ENCODE measurements around the gene ATP6V0D1.
"Not testable (repeated sequence)": the region's sequence is repeated elsewhere in the genome, so short reads cannot be mapped to it uniquely, and the experiment has no call there.

ATP6V0D1 gene

GRCh38 chr16:67480833-67481560 is at the start of gene ATP6V0D1:
Gene ATP6V0D1 (minus strand): TSS chr16:67481157. CDS start chr16:67481086, 71 bp downstream.
- peak; percentile 77 for DNase-seq

GRCh38 chr16:67530013-67530939 is 49.3 kb upstream of the ATP6V0D1 start:
- DNase-seq = no peak

GRCh38 chr16:67529582-67530012 is 48.6 kb upstream of the ATP6V0D1 start:
- no peak for DNase-seq

- no peak for DNase-seq
Observed at GRCh38 chr16:67528870-67529581, 48.1 kb upstream of the ATP6V0D1 start.

GRCh38 chr16:67528222-67528869 is 47.4 kb upstream of the ATP6V0D1 start, which contains the start of gene RIPOR1:
Gene RIPOR1 (plus strand): TSS chr16:67528829. CDS start chr16:67538447, 9,618 bp downstream.
- no peak for DNase-seq

GRCh38 chr16:67526149-67526791 is 45.3 kb upstream of the ATP6V0D1 start:
- no peak for DNase-seq

- DNase-seq = no peak
Observed at GRCh38 chr16:67525176-67525860, 44.4 kb upstream of the ATP6V0D1 start.

- DNase-seq = peak; percentile 61
Observed at GRCh38 chr16:67521095-67521804, 40.3 kb upstream of the ATP6V0D1 start.

GRCh38 chr16:67519242-67519641 is 38.3 kb upstream of the ATP6V0D1 start:
- no peak for DNase-seq

GRCh38 chr16:67518676-67519075 is 37.7 kb upstream of the ATP6V0D1 start:
- DNase-seq = no peak

- no peak for DNase-seq
Observed at GRCh38 chr16:67517661-67518423, 36.9 kb upstream of the ATP6V0D1 start.

- DNase-seq = no peak
Observed at GRCh38 chr16:67517155-67517445, 36.1 kb upstream of the ATP6V0D1 start.

- DNase-seq = no peak
Observed at GRCh38 chr16:67516296-67517154, 35.6 kb upstream of the ATP6V0D1 start.

GRCh38 chr16:67514382-67514828 is 33.4 kb upstream of the ATP6V0D1 start:
- no peak for DNase-seq

- DNase-seq = not testable (repeated sequence)
Observed at GRCh38 chr16:67513892-67514291, 32.9 kb upstream of the ATP6V0D1 start.

- no peak for DNase-seq
Observed at GRCh38 chr16:67509016-67509415, 28.1 kb upstream of the ATP6V0D1 start.

GRCh38 chr16:67506468-67506867 is 25.5 kb upstream of the ATP6V0D1 start:
- no peak for DNase-seq

- no peak for DNase-seq
Observed at GRCh38 chr16:67504031-67505021, 23.4 kb upstream of the ATP6V0D1 start.

All from NCI-H510A (cell line).